Prostate gland (tissue), 2 donors: ENCODE data around the gene KNG1.
"Not testable (repeated sequence)": the region's sequence is repeated elsewhere in the genome, so short reads cannot be mapped to it uniquely, and the experiment has no call there.

Experiments
- CTCF ChIP-seq, 4 experiments: fragments of 200-600 bp in 2 of 4; fragments of 450-650 bp in 2 of 4; sonication (generic) in 2 of 4; IDR thresholded peaks; 1 replicate in 3 of 4; 2 replicates in 1 of 4; pipeline ENCODE4 v1.5.1; 2016 to 2019; ENCODE audit warnings: antibody characterized with exemption in 4 of 4, mild to moderate bottlenecking in 2 of 4, moderate library complexity in 2 of 4
- POLR2A ChIP-seq: fragments of 450-650 bp; IDR thresholded peaks from one replicate; pipeline ENCODE4 v1.6.1; 2016; ENCODE audit warnings: antibody characterized with exemption, mild to moderate bottlenecking

GRCh38 chr3:186690304-186690703 lies 26.9 kb upstream of the KNG1 start:
- not testable (repeated sequence) for TF ChIP-seq POLR2A; CTCF (IDR thresholded peaks at IDR 0.05)
